HepG2 (cell line): ENCODE data around the gene DCUN1D4. TPM values are rescaled to one million over a fixed set of nuclear protein-coding genes. Genes with fewer than 3 reads are reported as not detected.
A peak's percentile ranks its signal among the peaks of the same experiment; 100 is the strongest.

Source experiments
- ATAC-seq: fragments of 200-7000 bp; cut with Tn5 transposase; 3 replicates; pipeline ENCODE4 v1.9.1; 2020; ENCODE audit warnings: mild to moderate bottlenecking, moderate library complexity
- Bru-seq: library from RNA; stranded (reverse); fragments of 400-500 nt; gene quantifications from one replicate; lab custom pipeline; 2021; lab: Mats Ljungman, UMichigan
- BruChase-seq, 2 experiments: library from RNA; stranded (reverse); fragments of 400-500 nt; gene quantifications; one replicate each; lab custom pipeline; 2021; lab: Mats Ljungman, UMichigan
- BruUV-seq: library from RNA; stranded (reverse); fragments of 400-500 nt; replicated peaks from 2 replicates; lab custom pipeline; 2021; lab: Mats Ljungman, UMichigan
- CTCF ChIA-PET: fragments of 300-600 bp; formaldehyde crosslinking; extraction: SDS; loops from one replicate; lab custom pipeline; 2021; ENCODE audit warnings: low total read pairs, inconsistent platforms, low intra/inter-chr PET ratio; lab: Yijun Ruan, JAX
- POLR2A ChIA-PET: fragments of 350-600 bp; sonication (Branson Sonifier 250); formaldehyde crosslinking; loops from one replicate; lab custom pipeline; 2020; ENCODE audit warnings: antibody characterized with exemption, inconsistent platforms; lab: Yijun Ruan, JAX
- DNase-seq: peaks from one replicate; pipeline ENCODE4 v3.0.0-alpha.2; 2015; ENCODE audit warnings: low spot score
- FAIRE-seq: peaks from 3 replicates; lab custom pipeline; 2011; peaks lifted over from hg19 to GRCh38; lab: Jason Lieb, UNC
- H2AFZ ChIP-seq: one replicate; pipeline ENCODE4 v1.6.1; 2011; ENCODE audit warnings: low read length, inconsistent platforms
- H3K27ac ChIP-seq: fragments of 300-600 bp; 3 replicates; pipeline ENCODE4 v1.8.0; 2011; ENCODE audit warnings: mixed run types, mild to moderate bottlenecking, mixed read lengths, low read length, inconsistent platforms; ENCODE audit not compliant: insufficient read depth; ENCODE audit errors: extremely low read length
- H3K27me3 ChIP-seq, 2 experiments: fragments of 200-600 bp in 1 of 2; 2 replicates in 1 of 2; 3 replicates in 1 of 2; pipeline versions ENCODE4 v1.6.0 to v1.8.0; 2011; ENCODE audit warnings: low read length in 2 of 2, mild to moderate bottlenecking in 2 of 2, moderate library complexity in 2 of 2, inconsistent platforms in 1 of 2; ENCODE audit not compliant: insufficient read depth in 2 of 2, control insufficient read depth in 1 of 2
- H3K36me3 ChIP-seq, 2 experiments: fragments of 200-600 bp in 1 of 2; replicated peaks in 1 of 2; 2 replicates in 1 of 2; 3 replicates in 1 of 2; pipeline versions ENCODE4 v1.5.1 to v1.8.0; 2011; ENCODE audit warnings: low read length in 2 of 2, inconsistent platforms in 1 of 2; ENCODE audit not compliant: insufficient read depth in 2 of 2, control insufficient read depth in 1 of 2
- H3K4me1 ChIP-seq: 2 replicates; pipeline ENCODE4 v1.5.1; 2012; ENCODE audit warnings: low read length, inconsistent platforms; ENCODE audit not compliant: insufficient read depth
- H3K4me2 ChIP-seq: 2 replicates; pipeline ENCODE4 v1.6.0; 2011; ENCODE audit warnings: low read depth, low read length, inconsistent platforms
- H3K4me3 ChIP-seq, 3 experiments: fragments of 200-600 bp in 1 of 3; sonication (generic), shearing (Covaris generic) in 1 of 3; replicated peaks in 1 of 3; 2 replicates each; pipeline ENCODE4 v1.5.1; 2011 to 2016; ENCODE audit warnings: low read length in 3 of 3, inconsistent platforms in 2 of 3, low read depth in 2 of 3, mild to moderate bottlenecking in 2 of 3, control low read depth in 1 of 3, mixed read lengths in 1 of 3; ENCODE audit not compliant: insufficient read depth in 1 of 3
- H3K79me2 ChIP-seq: one replicate; pipeline ENCODE4 v1.6.1; 2011; ENCODE audit warnings: low read length, inconsistent platforms; ENCODE audit not compliant: insufficient read depth
- H3K9ac ChIP-seq: 2 replicates; pipeline ENCODE4 v1.6.0; 2011; ENCODE audit warnings: mild to moderate bottlenecking, low read depth, low read length, inconsistent platforms; ENCODE audit not compliant: insufficient read depth
- H3K9me3 ChIP-seq: 2 replicates; pipeline ENCODE4 v1.5.1; 2012; ENCODE audit warnings: mild to moderate bottlenecking, low read length
- H4K20me1 ChIP-seq: 2 replicates; pipeline ENCODE4 v1.6.0; 2011; ENCODE audit warnings: inconsistent platforms, mild to moderate bottlenecking, low read length, moderate library complexity; ENCODE audit not compliant: insufficient read depth
- ARNT2 ChIP-seq: sonication (generic); formaldehyde crosslinking; IDR thresholded peaks from 2 replicates; pipeline ENCODE4 v1.8.0; 2022; ENCODE audit warnings: mild to moderate bottlenecking, low read depth, missing genetic modification reagents, moderate library complexity
- ARNTL ChIP-seq: sonication (generic); formaldehyde crosslinking; IDR thresholded peaks from 2 replicates; pipeline ENCODE4 v1.4.0; 2020; ENCODE audit warnings: mild to moderate bottlenecking, missing genetic modification reagents
- FOXA1 ChIP-seq, 2 experiments: fragments of 450-650 bp in 1 of 2; sonication (generic) in 1 of 2; formaldehyde crosslinking in 1 of 2; IDR thresholded peaks; 2 replicates each; pipeline versions ENCODE4 v1.4.0 to v1.6.1; 2016 to 2020; ENCODE audit warnings: missing genetic modification reagents in 1 of 2
- GABPA ChIP-seq, 2 experiments: IDR thresholded peaks; 2 replicates each; pipeline ENCODE4 v1.6.1; 2011 to 2016; ENCODE audit warnings: low read depth in 2 of 2, low read length in 1 of 2, missing biosample characterization in 1 of 2, missing genetic modification characterization in 1 of 2
- HOXA3 ChIP-seq: sonication (generic); formaldehyde crosslinking; IDR thresholded peaks from 2 replicates; pipeline ENCODE4 v1.5.0; 2020; ENCODE audit warnings: missing genetic modification reagents
- KLF9 ChIP-seq: IDR thresholded peaks from 2 replicates; pipeline ENCODE4 v1.6.1; 2016; ENCODE audit warnings: low read depth
- MIXL1 ChIP-seq: IDR thresholded peaks from 2 replicates; pipeline ENCODE4 v1.6.1; 2016
- NCOA5 ChIP-seq: sonication (generic); formaldehyde crosslinking; IDR thresholded peaks from 2 replicates; pipeline ENCODE4 v1.4.0; 2020; ENCODE audit warnings: missing genetic modification reagents
- NFE2L1 ChIP-seq: sonication (generic); formaldehyde crosslinking; IDR thresholded peaks from 2 replicates; pipeline ENCODE4 v1.4.0; 2020; ENCODE audit warnings: missing genetic modification reagents, mild to moderate bottlenecking, borderline replicate concordance
- NFYB ChIP-seq: sonication (generic); formaldehyde crosslinking; IDR thresholded peaks from 2 replicates; pipeline ENCODE4 v1.4.0; 2020; ENCODE audit warnings: missing genetic modification reagents
- TOE1 ChIP-seq: sonication (generic); formaldehyde crosslinking; IDR thresholded peaks from 2 replicates; pipeline ENCODE4 v1.4.0; 2020; ENCODE audit warnings: mild to moderate bottlenecking, missing genetic modification reagents
- ZNF33B ChIP-seq: sonication (generic); formaldehyde crosslinking; IDR thresholded peaks from 2 replicates; pipeline ENCODE4 v1.5.1; 2020; ENCODE audit warnings: mild to moderate bottlenecking, missing genetic modification reagents
- ZNF44 ChIP-seq: sonication (generic); formaldehyde crosslinking; IDR thresholded peaks from 2 replicates; pipeline ENCODE4 v1.5.1; 2020; ENCODE audit warnings: mild to moderate bottlenecking, missing genetic modification reagents
- ZNF597 ChIP-seq: sonication (generic); formaldehyde crosslinking; IDR thresholded peaks from 2 replicates; pipeline ENCODE4 v1.5.0; 2020; ENCODE audit warnings: missing genetic modification reagents
- ZNF737 ChIP-seq: sonication (generic); formaldehyde crosslinking; IDR thresholded peaks from 2 replicates; pipeline ENCODE4 v1.5.0; 2020; ENCODE audit warnings: missing genetic modification reagents, mild to moderate bottlenecking, borderline replicate concordance
- WGBS: methylation state at CpG from one replicate; pipeline ENCODE4 v1.1.6; 2017; ENCODE audit warnings: low lambda C conversion rate; 5-methylcytosine and 5-hydroxymethylcytosine counted together
- in situ Hi-C: cut with HindIII; loops from 2 replicates; pipeline ENCODE4 v1.10.0; 2017; ENCODE audit warnings: low pct_unique_long_range_greater_than_20kb; ENCODE audit not compliant: extremely low pct_ligation_motif_present
- intact Hi-C: fragments of 100-400 bp; cut with micrococcal nuclease; formaldehyde crosslinking; loops from one replicate; pipeline ENCODE4 v1.10.0; 2022; ENCODE audit not compliant: unreplicated experiment
- long read RNA-seq, 2 experiments: library from RNA in 1 of 2; library from polyadenylated mRNA in 1 of 2; stranded (forward) in 1 of 2; unstranded in 1 of 2; transcript quantifications; one replicate each; pipeline ENCODE4 v2.0.0, GENCODE V29; 2019 to 2022
- polyA minus RNA-seq, 3 experiments: library from RNA; depleted of rRNA, polyadenylated mRNA; stranded (reverse); fragments of >200 nt; gene quantifications; 2 replicates each; pipeline ENCODE4 v1.2.3, GENCODE V29; 2011; ENCODE audit warnings: low replicate concordance in 1 of 3
- polyA plus RNA-seq, 8 experiments: library from polyadenylated mRNA; depleted of rRNA in 3 of 8; stranded (reverse) in 7 of 8; unstranded in 1 of 8; fragments of >200 nt; fragmentation: Illumina TruSeq in 4 of 8; extraction: Trizol in 4 of 8; gene quantifications; 2 replicates each; pipeline versions ENCODE4 v1.2.1 to v1.2.3, GENCODE V29; 2011 to 2016; ENCODE audit warnings: low read depth in 4 of 8, missing spikeins in 1 of 8, mixed read lengths in 1 of 8; ENCODE audit not compliant: insufficient read depth in 1 of 8
- total RNA-seq, 5 experiments: library from RNA; depleted of rRNA; stranded (reverse); fragments of >200 nt; fragmentation: Illumina TruSeq; extraction: Trizol; gene quantifications; 2 replicates each; pipeline ENCODE4 v1.2.3, GENCODE V29; 2016; ENCODE audit warnings: low read depth in 1 of 5
- TF ChIP-seq, protein P1 (sequence below): IDR thresholded peaks from 2 replicates; pipeline ENCODE4 v1.6.1; 2016; ENCODE audit warnings: missing biosample characterization, missing genetic modification reagents, low read depth

The DCUN1D4 gene
- total RNA-seq (2016; rRNA removed; fragmentation: Illumina TruSeq; extraction: Trizol) = 27.9 and 30.4 TPM in 2 replicates
- 110 and 115 TPM in 2 replicates for total RNA-seq (2016; cell fraction: cytosol; rRNA removed; fragmentation: Illumina TruSeq; extraction: Trizol; ENCODE audit: low read depth)
- total RNA-seq (2016; cell fraction: insoluble cytoplasmic fraction; rRNA removed; fragmentation: Illumina TruSeq; extraction: Trizol) = 30.0 and 37.0 TPM in 2 replicates
- 25.1 and 25.2 TPM in 2 replicates for total RNA-seq (2016; cell fraction: membrane; rRNA removed; fragmentation: Illumina TruSeq; extraction: Trizol)
- 46.0 and 48.0 TPM in 2 replicates for total RNA-seq (2016; cell fraction: nucleus; rRNA removed; fragmentation: Illumina TruSeq; extraction: Trizol)
- polyA plus RNA-seq (2011; rRNA removed) = 42.0 and 44.4 TPM in 2 replicates
- 15.7 and 17.4 TPM in 2 replicates for polyA plus RNA-seq (2011; cell fraction: cytosol; rRNA removed)
- polyA plus RNA-seq (2011; cell fraction: nucleus; rRNA removed) = 121 and 123 TPM in 2 replicates
- 23.0 and 28.3 TPM in 2 replicates for polyA plus RNA-seq (2012)
- polyA plus RNA-seq (2016; cell fraction: cytosol; fragmentation: Illumina TruSeq; extraction: Trizol; ENCODE audit: low read depth) = 1.8 and 2.0 TPM in 2 replicates
- 23.2 and 25.2 TPM in 2 replicates for polyA plus RNA-seq (2016; cell fraction: insoluble cytoplasmic fraction; fragmentation: Illumina TruSeq; extraction: Trizol; ENCODE audit: low read depth)
- polyA plus RNA-seq (2016; cell fraction: membrane; fragmentation: Illumina TruSeq; extraction: Trizol; ENCODE audit: low read depth) = 4.7 and 5.3 TPM in 2 replicates
- 66.6 and 68.6 TPM in 2 replicates for polyA plus RNA-seq (2016; cell fraction: nucleus; fragmentation: Illumina TruSeq; extraction: Trizol; ENCODE audit: insufficient read depth, low read depth)
- 62.2 and 76.8 TPM in 2 replicates for polyA minus RNA-seq (2011; rRNA and poly(A)+ RNA removed; ENCODE audit: low replicate concordance)
- polyA minus RNA-seq (2011; cell fraction: cytosol; rRNA and poly(A)+ RNA removed) = 23.4 and 26.8 TPM in 2 replicates
- polyA minus RNA-seq (2011; cell fraction: nucleus; rRNA and poly(A)+ RNA removed) = 136 and 138 TPM in 2 replicates
- Bru-seq, nascent RNA = percentile 84 among the genes with signal in this experiment
- BruChase-seq, experiment 1, labeled RNA remaining after a 6-hour chase = percentile 81 among the genes with signal in this experiment
- BruChase-seq, experiment 2, labeled RNA remaining after a 2-hour chase = percentile 88 among the genes with signal in this experiment
- long read RNA-seq, experiment 1, full-length matches to known transcripts = 8 of 16 reads
- long read RNA-seq, experiment 1, partial matches to known transcripts = 0 of 16 reads
- long read RNA-seq, experiment 1, other reads (novel, unspliced or antisense) = 8 of 16 reads
- long read RNA-seq, experiment 2, full-length matches to known transcripts = 2 of 18 reads
- long read RNA-seq, experiment 2, partial matches to known transcripts = 0 of 18 reads
- long read RNA-seq, experiment 2, other reads (novel, unspliced or antisense) = 16 of 18 reads

DNA sequence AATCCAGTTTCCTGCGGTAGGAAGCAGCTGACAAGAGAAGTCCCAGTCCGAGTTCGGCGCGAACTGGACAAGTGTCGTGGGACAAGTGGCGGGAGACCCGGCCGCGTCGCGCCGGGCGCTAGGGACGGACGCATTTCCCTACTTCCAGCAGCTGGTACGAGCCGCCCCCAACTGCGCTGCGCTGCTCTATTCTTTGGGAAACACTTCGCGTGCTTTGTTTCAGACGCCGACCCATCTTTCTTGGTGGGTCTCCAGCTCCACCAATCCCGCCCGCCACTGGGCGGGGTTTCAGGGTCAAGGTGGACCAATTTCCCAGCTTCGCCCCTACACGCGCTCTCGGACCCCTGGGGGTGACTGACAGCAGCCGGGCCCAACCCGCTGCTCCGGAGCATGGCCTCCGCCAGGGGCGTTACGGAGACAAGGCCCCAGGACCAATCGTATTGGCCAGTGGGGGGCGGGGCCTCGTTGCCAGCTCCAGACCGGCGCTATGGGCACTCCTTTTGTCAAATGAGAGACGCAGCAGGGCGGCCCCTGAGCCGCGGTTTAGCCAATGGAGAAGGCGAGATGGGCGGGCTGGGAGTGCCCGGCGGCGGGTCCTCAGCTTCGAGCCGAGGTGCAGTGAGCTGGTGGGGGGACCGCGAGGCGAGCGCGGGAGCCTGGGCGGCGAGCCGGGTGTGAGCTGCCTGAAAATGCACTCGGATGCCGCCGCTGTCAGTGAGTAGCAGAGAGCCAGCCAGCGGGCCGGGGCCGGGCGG lies at the start of gene DCUN1D4:
DCUN1D4 (plus strand) TSS at position 600 of the 755 bp plus-strand sequence; CDS start at position 690, 90 bp downstream.
- H3K4me2 ChIP-seq = peak within 1 kb of the TSS; percentile 98
- intact Hi-C loops = loop anchor here (1.0 kb wide), 1 partner anchor 38 kb away; no protein-coding TSS in a partner anchor
- peak within 1 kb of the TSS; percentile 83 to 88 (median 85) for H3K4me3 ChIP-seq
- DNase-seq (peak; percentile 98), FAIRE-seq (peak; percentile 82), ATAC-seq (peak; percentile 91)
- no peaks in the 10 kb centered on the region for H4K20me1 ChIP-seq
- WGBS = 0% methylated on average over 1 of the region's 68 CpGs
- no peaks in the 10 kb centered on the region; a peak in 1 of 5 replicates for H3K27me3 ChIP-seq
- no peaks in the 10 kb centered on the region for H3K9me3 ChIP-seq
- H3K79me2 ChIP-seq = peaks cover 30% of the 10 kb centered on the region
- in situ Hi-C loops = loop anchor here (5.0 kb wide), 1 partner anchor 40 kb away; no protein-coding TSS in a partner anchor
- H3K4me1 ChIP-seq = peaks cover 28% of the 10 kb centered on the region
- ChIA-PET POLR2A (interaction anchor here (0.7 to 1.6 kb wide), 8 partner anchors 10 to 871 kb away, joined by 3 to 15 read pairs (median 6); partner anchors contain the start of genes SGCB and USP46), CTCF (no interaction called here)
- no TSS peak for BruUV-seq
- H2AFZ ChIP-seq = peak within 1 kb of the TSS; percentile 93
- no peaks in the 10 kb centered on the region for H3K36me3 ChIP-seq
- H3K9ac ChIP-seq = peak within 1 kb of the TSS; percentile 85
- peak within 1 kb of the TSS; percentile 85 for H3K27ac ChIP-seq
- TF ChIP-seq, protein P1, sequence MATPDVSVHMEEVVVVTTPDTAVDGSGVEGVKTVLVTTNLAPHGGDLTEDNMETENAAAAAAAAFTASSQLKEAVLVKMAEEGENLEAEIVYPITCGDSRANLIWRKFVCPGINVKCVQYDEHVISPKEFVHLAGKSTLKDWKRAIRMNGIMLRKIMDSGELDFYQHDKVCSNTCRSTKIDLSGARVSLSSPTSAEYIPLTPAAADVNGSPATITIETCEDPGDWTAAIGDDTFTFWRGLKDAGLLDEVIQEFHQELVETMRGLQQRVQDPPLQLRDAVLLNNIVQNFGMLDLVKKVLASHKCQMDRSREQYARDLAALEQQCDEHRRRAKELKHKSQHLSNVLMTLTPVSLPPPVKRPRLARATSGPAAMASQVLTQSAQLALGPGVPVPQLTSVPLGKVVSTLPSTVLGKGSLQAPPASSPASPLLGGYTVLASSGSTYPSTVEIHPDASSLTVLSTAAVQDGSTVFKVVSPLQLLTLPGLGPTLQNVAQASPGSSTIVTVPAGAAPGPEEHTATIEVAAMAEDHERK (CRISPR knock-in tag) = no peak
- TF ChIP-seq ZNF737 (CRISPR knock-in tag) (no peak), NFYB (peak; percentile 99), ARNT2 (CRISPR knock-in tag) (no peak), ARNTL (CRISPR knock-in tag) (no peak), NCOA5 (CRISPR knock-in tag) (no peak), KLF9 (CRISPR knock-in tag) (no peak), GABPA (IDR thresholded peaks at IDR 0.05; ENCODE audit: low read depth, low read length) (no peak), GABPA (CRISPR knock-in tag; IDR thresholded peaks at IDR 0.05; ENCODE audit: low read depth) (peak; percentile 50; the same call in 1 of the 2 replicates), NFE2L1 (CRISPR knock-in tag) (no peak), ZNF33B (CRISPR knock-in tag) (no peak), ZNF44 (CRISPR knock-in tag) (no peak), MIXL1 (peak; percentile 10; the same call in 1 of the 2 replicates), ZNF597 (CRISPR knock-in tag) (no peak), TOE1 (no peak), FOXA1 (IDR thresholded peaks at IDR 0.05) (no peak), FOXA1 (CRISPR knock-in tag; IDR thresholded peaks at IDR 0.05) (no peak), HOXA3 (CRISPR knock-in tag) (peak; percentile 12; the same call in 1 of the 2 replicates)
